HG03469 (cell line): ENCODE data around the gene CD55.

ENCODE experiments used
- ATAC-seq: cut with Tn5 transposase; IDR thresholded peaks from one replicate; pipeline ENCODE4 v1.9.1; 2021; ENCODE audit warnings: mild to moderate bottlenecking, moderate library complexity, moderate number of reproducible peaks; ENCODE audit not compliant: unreplicated experiment

CD55 gene

DNA sequence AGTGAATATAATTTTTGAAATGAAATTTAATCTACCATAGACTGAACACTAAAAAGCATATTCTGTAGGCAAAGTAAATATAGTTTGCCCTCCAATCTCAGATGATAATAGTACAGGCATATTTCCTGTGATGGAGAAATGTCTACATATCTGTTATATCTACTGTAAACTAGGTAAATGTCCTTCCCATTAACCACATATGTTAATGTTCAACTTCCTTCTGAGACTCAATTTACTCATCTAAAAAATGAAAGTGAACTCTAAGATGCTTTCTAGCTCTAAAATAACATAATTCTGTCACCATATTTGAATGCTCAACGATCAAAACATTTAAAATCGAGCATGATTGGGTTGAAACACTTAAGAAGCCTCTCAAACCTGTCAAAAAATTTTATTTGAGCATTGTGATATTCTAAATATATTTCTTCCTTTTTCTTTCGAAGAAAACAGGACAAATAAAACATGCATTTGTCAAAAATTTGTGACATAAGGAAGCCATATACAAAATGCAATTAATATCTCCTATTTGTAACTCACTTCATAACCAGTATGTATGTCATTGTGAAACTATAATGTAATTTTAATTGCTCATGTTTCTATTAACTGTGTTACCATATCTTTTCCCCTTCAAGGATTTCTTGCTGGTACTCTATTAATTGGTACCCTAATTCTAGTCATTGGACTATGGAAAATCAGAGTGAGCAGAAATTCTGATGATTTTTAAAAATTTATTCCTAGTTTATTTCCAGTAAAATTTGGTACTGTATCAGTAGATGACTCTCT lies 34.2 kb downstream of the CD55 start:
- ATAC-seq, result no peak

DNA sequence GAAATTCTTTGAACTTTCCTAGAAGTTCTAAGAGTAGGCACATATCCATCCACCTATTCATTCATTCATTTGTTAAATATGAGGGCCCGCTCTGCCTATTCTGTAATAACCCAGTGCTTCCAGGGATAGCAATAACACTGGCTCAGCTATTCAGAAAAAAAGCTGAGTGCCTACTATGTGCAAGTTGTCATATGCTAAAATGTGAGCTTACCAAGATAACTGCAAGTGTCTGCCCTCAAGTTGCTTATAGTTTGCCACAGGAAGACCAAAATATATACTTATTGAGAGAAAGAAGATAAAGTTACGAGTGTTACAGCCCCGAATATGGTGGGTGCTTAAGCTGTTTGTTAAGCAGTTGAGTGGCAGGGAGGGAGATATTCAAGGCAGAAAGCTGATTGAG lies 39.6 kb downstream of the CD55 start:
- no peak for ATAC-seq

DNA sequence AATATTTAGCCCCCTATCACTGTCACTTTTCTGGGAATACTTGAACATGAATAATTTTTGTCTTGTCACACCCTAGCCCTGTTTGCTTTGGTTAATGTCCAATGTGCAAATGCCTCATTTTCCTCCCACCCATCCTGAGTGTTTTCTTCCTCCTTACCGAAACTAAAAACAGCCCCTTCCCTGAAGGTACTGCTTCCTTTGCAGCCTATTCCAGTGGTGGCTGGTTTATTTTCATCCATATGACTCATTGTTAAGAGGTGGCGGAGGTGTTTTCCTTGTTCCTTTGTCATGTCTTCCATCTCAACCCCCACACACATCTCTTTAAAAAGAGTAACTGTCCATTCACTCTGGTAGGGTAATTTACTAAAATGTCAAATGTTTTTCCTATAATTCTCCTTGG lies 40.4 kb downstream of the CD55 start:
- ATAC-seq, result no peak

DNA sequence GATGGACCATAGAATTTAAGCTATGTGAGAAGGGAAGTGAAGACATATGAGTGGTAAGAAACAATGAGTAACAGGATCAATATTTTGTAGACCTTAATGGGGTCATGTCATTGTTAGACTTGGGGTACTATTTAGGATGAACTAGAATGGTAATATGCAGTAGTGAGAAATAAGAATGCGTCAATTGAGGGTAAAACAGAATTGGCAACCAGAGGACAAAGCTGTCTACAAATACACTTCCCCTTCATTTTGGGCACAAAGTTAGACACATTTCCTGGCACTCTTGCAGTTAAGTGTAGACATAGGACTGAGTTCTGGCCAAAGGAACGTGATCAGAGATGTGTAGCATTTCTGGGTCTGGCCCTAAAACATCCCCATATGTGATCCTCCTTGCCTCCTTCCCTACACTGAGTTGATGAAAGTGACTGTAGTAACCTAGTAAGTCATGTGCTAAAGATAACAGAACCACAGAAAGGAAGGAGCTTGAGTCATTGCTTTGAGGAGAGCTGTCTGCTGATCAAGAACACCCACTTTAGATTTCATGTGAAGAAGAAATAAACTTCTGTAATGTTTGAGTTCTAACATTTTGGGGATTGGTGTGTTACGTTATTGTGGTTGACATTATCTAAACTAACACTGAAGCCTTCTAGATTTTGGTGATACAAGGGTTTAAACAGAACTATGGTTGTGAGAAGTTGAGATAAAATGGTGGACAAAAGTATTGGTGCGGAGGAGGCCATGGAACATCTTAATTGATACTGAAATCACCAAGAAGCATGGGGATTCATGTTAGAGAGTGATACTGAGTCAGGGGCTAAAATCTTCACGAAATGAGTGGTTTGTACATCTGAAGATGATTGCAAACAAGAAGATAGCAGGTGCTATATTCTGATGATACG lies 41.7 kb downstream of the CD55 start:
- ATAC-seq, result no peak

DNA sequence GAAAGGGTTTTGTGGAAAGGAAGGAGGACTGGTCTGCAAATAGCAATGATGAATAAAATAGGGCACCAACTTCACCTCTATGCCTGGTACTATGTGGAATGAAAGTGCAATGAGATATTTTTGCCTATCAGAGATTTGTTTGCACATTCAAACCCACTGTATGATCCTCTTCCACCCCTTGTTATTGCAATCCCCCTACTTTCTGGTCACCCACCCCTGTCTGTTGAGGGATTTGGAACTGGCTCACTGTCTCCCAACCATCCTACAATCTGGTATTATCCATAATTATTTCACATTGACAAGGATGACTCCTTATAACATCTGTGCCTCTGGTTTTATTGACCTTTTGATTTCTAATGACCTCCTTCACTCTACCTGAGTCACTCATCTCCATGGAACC lies 42.4 kb downstream of the CD55 start:
- no peak for ATAC-seq

DNA sequence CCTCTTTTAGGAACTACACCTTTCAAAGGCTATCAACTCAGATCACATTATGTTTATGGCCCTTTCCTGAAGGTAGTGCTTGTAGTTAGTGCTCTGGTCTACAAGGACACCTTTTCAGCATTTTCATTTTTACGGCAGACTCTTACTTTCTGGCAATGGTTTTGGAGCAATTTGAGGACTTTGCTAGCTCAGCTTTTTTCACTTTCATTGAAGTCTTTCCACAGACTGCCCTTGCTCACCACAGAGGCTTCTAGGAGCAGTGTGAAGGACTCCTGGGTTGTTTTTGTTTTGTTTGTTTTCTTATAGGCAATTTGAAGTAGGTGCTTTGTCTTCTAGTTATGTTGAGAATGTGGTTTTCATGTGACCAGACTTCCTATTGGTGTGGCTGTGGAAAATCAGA lies 43.1 kb downstream of the CD55 start:
- ATAC-seq, result no peak

DNA sequence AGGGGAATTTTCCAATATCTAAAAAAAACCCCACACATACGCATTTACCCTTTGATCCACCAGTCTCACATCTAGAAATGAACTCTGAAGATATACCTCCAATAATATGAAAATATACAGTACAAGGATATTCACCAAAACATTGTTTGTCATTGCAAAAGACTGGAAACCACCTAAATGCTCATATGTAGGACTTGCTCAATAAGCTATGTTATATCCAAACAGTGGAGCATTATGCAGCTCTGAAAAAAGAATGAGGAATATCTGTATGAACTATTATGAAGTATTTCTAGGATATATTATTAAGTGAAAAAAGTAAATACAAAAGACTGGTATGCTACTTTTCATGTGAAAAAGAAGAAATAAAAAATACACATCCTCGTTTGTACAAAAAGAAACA lies 43.6 kb downstream of the CD55 start:
- no peak for ATAC-seq

DNA sequence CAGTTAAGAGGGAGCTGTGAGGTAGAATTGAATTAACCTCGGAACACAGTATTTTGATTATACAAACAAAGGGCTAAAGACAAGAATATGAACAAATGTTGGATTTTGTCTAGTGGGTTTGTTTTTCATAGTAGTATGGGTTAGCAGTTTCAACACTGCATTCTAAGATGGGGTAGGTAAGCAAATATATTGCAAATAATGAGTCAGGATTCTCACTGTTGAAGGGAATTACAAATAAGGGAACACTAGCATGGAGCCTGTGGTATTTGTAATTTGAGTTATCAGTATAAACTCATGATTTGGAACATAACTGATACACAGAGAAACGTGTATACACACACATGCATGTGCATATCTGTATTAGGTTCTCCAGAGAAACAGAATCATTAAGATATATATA lies 44.5 kb downstream of the CD55 start:
- no peak for ATAC-seq

DNA sequence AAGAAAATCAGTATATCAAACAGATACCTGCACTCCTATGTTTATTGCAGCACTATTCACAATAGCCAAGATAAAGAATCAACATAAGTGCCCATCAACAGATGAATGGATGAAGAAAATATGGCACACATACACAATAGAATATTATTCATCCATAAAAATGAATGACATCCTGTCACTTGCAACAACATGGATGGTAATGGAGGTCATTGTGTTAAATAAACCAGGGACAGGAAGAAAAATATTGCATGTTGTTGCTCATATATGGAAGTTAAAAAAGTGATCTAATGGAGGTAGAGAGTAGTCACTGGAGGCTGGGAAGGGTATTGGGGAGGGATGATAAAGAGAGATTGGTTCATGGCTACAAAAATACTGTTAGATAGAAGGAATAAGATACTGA lies 67.2 kb downstream of the CD55 start:
- no peak for ATAC-seq

DNA sequence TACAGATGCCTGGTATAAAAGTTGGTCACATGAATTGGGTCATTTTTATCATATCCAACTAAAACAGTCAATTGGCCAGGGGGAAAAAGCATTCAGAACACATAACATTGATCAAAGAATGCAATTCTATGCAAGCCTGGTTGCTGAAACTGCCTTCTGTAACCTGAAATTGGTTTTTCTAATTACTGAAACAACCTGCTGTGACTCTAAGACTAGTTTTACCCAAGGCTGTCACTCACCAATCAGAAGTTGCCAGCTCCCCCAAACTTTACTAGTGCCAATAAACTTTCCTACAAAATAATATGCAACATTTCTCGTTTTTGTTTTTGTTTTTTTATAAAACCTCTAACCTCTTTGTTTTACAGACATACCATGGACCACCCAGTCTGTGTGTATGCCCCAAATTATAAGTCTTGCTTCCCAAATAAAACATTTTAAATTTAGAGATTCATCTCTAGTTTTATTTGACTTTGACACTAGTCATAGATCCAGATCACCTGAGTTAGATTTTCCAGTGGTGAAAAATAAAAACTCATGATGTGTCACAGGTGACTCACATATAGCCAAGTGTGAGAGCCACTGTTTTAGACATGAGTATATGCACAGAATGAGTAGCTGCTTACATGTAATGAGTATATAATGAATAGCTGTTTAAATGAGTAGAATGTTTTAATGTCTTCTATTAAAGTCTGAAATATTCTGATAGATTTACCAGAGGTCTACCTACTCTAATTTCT lies 68.4 kb downstream of the CD55 start:
- no peak for ATAC-seq

DNA sequence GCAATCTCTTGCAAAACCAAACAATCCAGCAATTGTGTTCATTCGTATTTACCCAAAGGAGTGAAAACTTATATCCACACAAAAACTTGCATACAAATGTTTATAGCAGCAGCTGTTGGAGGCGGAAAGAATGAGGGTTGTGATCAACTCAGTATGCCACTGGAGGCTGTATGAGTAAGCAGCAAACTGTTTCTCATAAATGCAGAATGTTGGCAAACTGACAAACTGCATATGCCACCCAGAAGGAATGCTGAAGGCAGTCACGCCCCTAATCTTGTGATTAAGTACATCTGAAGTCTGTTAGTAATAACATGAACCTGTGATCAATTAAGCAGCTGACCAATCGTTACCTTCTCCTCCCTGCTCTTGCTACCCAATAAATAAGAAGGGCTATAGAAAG lies 72.1 kb downstream of the CD55 start:
- no peak for ATAC-seq

DNA sequence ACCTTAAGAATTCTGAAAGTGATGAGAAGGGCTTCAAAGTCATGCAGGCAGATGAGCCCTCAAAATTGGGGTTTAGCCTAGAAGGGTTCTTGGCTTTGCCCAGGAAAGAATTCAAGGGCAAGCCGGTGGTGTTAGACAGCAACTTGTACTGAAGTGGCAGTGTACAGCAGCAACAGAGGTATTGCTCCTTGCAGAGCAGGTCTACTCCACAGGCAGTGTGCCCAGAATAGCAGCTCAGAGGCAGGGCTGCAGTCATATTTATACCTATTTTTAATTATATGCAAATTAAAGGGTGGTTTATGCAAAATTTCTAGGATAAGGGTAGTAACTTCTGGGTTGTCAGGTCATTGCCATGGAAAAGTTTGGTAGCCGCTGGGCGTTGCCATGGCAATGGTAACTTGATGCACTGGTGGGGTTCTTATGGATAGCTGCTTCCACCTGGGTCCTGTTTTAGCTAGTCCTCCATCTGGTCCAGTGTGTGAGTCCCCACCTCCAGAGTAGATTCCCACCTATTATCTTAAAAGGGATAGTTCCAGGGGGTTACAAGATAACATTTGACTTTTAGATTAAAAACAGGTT lies 74.8 kb downstream of the CD55 start:
- no peak for ATAC-seq

DNA sequence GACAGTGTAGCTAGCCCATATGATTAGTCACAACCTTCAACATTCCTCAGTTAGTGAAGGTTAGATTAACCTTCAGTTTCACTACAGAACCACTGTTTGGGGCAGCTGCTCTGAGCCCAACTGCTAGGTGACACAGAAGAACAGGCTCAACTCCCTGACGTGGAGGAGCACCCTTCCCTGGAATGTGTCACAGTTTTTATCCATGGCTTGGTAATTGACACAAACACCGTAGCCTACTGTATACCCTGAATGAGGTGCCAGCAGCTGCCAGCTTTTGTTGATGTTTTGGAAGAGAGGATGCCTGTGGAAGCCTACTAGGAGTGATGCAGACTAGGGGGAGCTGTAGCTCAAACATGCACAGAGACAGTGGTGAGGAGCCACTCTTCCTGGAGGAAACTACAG lies 76.0 kb downstream of the CD55 start:
- ATAC-seq, result no peak

DNA sequence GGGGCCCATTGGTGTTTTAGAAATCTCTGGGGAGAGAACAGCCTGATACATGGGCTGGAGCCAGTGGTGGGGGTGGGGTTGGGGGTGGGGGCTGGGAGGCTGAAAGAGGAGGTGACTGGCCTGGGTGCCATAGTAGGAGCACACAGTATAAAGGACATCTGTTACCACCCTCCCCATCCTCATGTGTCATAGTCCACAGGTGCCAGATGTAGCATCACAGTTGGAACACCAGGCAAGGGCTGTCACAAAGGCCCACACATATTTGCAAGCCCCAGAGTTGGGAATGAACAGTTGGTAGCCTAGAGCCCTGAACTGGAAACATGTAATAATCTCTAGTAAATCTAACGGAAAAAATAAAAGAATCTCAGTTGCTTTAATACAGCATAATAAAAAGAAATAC lies 77.5 kb downstream of the CD55 start:
- no peak for ATAC-seq

DNA sequence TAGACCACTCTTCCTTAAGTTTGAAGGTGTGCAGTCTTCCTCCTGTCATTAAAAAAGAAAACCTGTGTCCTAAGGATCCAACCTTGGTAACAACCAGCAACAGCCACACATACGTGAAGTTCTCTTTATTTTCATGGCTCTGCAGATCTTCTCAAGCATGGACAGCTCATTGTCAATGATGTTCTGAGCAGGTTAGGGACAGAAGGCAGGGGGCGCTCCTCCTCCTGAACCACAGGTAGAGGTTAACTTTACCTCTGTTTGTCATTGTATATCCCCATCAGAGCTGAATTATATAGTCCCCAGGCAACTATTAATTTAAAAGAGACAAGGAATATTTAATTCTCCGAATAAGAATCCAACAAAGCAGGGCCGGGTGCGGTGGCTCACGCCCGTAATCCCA lies 80.1 kb downstream of the CD55 start:
- no peak for ATAC-seq

DNA sequence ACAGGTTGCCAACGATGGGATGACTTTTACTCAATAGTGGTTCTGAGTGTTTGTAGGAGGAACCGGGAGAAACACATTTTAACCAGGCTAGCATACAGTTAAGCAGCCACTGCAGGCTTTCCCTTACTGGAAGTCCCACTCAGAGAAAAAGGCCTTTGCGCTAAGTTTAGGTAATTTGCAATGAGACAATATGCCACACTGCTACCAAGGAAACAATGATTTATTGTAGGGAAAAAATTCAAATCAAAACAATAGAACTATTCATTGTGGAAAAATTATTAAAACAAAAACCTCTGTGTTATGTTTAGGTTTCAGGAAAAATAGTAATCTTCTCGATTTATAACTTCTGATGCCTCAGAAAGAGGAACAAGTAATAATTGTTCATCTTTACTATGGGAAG lies 81.3 kb downstream of the CD55 start:
- ATAC-seq, result no peak

DNA sequence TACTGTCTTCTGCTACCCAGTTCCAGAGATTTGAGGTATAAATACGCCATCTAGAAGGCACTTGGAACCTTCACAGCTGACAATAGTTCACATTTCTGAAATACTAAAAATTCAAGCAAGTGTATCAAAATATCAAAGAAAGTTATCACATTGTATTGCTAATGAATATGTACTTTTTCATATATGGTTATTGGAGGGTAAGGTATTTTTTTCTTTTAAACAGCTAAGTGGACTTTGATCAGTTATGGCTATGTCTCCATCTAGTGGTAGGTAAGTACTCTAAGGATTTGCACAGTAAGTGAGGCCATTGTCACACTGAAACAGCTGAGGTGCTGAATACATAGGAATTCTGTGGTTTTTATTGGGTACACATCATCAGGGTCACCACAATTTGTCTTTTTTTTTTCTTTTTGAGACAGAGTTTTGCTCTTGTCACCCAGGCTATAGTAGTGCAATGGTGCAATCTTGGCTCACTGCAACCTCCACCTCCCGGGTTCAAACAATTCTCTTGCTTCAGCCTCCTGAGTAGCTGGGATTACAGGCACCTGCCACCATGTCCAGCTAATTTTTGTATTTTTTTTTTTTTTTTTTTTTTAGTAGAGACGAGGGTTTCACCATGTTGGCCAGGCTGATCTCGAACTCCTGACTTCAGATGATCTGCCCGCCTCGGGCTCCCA lies 83.5 kb downstream of the CD55 start:
- no peak for ATAC-seq

DNA sequence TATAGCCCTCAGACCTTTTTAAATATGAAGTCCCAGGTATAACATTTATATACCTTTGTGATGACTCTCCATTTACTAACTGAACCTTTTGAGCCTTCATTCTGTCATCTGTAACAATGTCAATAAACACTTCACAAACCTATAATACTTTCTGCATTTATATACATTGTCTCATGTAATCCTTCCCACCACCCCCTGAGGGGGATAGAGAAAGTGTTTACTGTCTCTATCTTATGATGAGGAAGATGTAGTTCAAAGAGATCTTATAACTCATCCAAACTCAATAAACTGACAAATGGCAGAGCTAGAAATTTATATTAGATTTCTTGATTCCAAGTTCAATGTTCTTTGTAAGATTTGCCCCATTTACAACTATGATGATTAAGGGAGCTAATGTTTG lies 84.3 kb downstream of the CD55 start:
- ATAC-seq, result no peak

DNA sequence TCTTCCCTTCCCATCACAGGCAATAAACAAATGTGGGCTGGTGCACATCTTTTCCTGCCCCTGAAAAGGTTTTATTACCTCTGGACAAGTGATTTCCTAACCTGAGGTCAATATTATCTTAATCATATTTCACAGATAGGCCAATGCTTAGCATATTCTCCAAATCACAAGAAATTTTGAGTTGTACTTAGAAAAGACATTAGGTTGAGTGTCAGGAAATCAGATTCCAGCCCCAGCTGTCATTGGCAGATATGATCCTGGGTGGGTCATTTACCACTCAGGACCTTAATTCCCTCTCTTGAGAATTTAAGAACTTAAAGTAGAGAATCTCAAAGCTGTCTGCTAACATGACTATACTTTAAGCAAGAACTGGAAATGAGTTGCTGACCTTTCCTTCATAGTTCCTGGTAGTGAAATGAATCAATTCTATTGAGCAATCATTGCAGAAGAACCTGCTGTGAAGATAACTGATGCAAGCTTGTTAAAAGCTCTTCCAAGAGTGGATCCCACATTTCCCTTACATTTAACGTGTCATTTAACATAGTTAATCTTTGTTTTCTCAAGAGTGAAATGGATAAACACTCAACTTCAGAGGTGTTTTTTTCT lies 86.3 kb downstream of the CD55 start:
- ATAC-seq, result no peak
